KMS-11 (cell line): Measurements from ENCODE around the gene EVI5.
A peak's percentile ranks its signal among the peaks of the same experiment; 100 is the strongest.

Source experiments
- H2AFZ ChIP-seq: fragments of 200-600 bp; sonication (generic); 2 replicates; pipeline ENCODE4 v1.6.1; 2016; ENCODE audit warnings: antibody characterized with exemption, mixed run types, low read depth
- H3K27ac ChIP-seq: fragments of 200-600 bp; sonication (generic); 2 replicates; pipeline ENCODE4 v1.6.1; 2016; ENCODE audit warnings: mild to moderate bottlenecking, mixed run types
- H3K27me3 ChIP-seq: fragments of 200-600 bp; sonication (generic); 2 replicates; pipeline ENCODE4 v1.6.1; 2017; ENCODE audit warnings: mild to moderate bottlenecking, low read depth, mixed run types, moderate library complexity; ENCODE audit not compliant: insufficient read depth
- H3K36me3 ChIP-seq: fragments of 200-600 bp; sonication (generic); 2 replicates; pipeline ENCODE4 v1.6.1; 2017; ENCODE audit warnings: mild to moderate bottlenecking, mixed run types; ENCODE audit not compliant: insufficient read depth
- H3K4me1 ChIP-seq: fragments of 200-600 bp; sonication (generic); 2 replicates; pipeline ENCODE4 v1.6.1; 2016; ENCODE audit warnings: mild to moderate bottlenecking, low read depth, mixed run types; ENCODE audit not compliant: poor library complexity, severe bottlenecking
- H3K4me2 ChIP-seq: fragments of 200-600 bp; sonication (generic); 2 replicates; pipeline ENCODE4 v1.7.0; 2016; ENCODE audit warnings: mild to moderate bottlenecking, mixed run types
- H3K4me3 ChIP-seq: fragments of 200-600 bp; sonication (generic); IDR thresholded peaks from 2 replicates; pipeline ENCODE4 v1.6.1; 2017; ENCODE audit warnings: low read depth, low read length, mixed read lengths; ENCODE audit not compliant: insufficient read depth
- H3K79me2 ChIP-seq: fragments of 200-600 bp; sonication (generic); 2 replicates; pipeline ENCODE4 v1.6.1; 2016; ENCODE audit warnings: low read depth, mixed run types; ENCODE audit not compliant: insufficient read depth
- H3K9ac ChIP-seq: fragments of 200-600 bp; sonication (generic); 2 replicates; pipeline ENCODE4 v1.6.1; 2016; ENCODE audit warnings: mild to moderate bottlenecking, mixed run types
- H4K20me1 ChIP-seq: fragments of 200-600 bp; sonication (generic); 2 replicates; pipeline ENCODE4 v1.6.1; 2016; ENCODE audit warnings: mild to moderate bottlenecking, mixed run types; ENCODE audit not compliant: insufficient read depth
- TF ChIP-seq, protein P1 (sequence below): fragments of 200-600 bp; sonication (generic); conservative IDR thresholded peaks from 2 replicates; pipeline ENCODE4 v1.6.1; 2017; ENCODE audit warnings: low read depth, mild to moderate bottlenecking, antibody characterized with exemption, low read length, moderate library complexity, mixed read lengths

Gene EVI5

DNA sequence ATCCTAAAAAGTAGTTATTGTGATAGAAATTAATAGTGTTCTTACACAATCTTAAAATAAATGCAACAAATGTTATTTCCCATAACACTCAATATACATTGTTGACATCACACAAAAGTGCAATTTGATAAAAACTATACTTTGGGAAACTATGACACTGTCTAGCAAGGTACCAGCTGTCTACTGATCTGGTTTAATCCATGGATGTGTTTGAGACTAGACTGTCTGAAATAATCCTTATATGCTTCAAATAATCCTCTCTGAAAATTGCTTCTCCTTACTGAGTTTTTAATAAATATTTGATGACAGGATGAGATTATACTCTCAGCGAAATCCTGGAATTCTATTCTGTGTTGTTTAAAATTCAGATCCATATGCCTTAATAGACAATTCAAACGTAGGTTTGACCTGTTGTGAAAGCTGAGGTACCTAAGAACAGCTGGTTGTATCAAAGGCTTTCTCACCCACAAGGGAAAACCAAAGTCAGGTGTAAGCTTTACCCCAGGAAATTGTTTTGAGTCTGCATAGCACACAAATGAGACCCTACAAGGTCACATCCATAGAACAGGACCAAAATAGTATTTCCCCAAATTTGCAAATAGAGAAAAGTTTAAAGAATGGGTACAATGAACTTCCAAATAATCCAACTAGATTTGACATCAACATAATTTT lies 289.4 kb downstream of the EVI5 start:
- Histone ChIP-seq H3K4me2 (0 out of 2 replicates have a peak overlapping the region, but pooled peaks have one; percentile 25), H3K9ac (no peak overlapping the region)
- TF ChIP-seq, protein P1, sequence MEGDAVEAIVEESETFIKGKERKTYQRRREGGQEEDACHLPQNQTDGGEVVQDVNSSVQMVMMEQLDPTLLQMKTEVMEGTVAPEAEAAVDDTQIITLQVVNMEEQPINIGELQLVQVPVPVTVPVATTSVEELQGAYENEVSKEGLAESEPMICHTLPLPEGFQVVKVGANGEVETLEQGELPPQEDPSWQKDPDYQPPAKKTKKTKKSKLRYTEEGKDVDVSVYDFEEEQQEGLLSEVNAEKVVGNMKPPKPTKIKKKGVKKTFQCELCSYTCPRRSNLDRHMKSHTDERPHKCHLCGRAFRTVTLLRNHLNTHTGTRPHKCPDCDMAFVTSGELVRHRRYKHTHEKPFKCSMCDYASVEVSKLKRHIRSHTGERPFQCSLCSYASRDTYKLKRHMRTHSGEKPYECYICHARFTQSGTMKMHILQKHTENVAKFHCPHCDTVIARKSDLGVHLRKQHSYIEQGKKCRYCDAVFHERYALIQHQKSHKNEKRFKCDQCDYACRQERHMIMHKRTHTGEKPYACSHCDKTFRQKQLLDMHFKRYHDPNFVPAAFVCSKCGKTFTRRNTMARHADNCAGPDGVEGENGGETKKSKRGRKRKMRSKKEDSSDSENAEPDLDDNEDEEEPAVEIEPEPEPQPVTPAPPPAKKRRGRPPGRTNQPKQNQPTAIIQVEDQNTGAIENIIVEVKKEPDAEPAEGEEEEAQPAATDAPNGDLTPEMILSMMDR: no peak

DNA sequence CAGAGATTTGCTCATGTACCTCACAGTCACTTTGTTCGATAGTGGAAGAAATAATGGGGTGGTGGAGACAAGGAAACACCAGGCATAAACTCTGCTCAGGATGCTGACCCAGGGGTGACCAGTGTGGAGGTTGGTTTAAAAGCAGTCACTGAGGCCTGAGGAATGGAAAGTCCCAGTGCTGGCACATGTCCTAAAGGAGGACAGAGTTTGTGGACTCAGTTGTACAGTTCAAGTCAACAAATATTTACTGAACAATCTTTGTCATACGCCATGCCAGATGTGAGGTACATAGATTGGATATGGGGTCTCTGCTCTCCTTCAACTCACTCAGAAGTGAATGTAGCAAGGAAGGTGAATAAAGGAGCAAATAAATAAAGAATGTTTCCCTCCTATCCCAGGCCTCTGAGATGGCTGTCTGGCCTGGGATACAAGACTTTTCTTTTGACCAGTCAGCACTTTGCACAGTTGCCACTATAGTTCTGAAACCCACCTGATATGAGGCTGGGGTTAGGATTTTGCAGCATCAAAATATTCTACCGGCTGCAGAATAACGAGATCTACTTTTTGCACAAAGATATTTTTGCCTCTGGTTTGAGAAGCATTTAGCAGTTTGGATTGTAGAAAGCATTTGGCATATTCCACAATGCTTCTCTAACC lies 290.3 kb downstream of the EVI5 start:
- Histone ChIP-seq H3K27me3 (no peaks in the 10 kb centered on the region), H3K4me1 (peaks cover 20% of the 10 kb centered on the region), H3K9ac (no peak overlapping the region), H3K79me2 (no peaks in the 10 kb centered on the region), H2AFZ (no peak overlapping the region), H3K27ac (no peak overlapping the region), H3K4me3 (no peak overlapping the region), H3K4me2 (peak overlapping the region; percentile 21; the same call in 1 of the 2 replicates), H3K36me3 (no peaks in the 10 kb centered on the region), H4K20me1 (no peaks in the 10 kb centered on the region)
- TF ChIP-seq, protein P1: no peak

More for the DNA sequence above, 289.4 kb downstream of the EVI5 start:
- Histone ChIP-seq H3K4me1 (peaks cover 20% of the 10 kb centered on the region), H2AFZ (no peak overlapping the region), H4K20me1 (no peaks in the 10 kb centered on the region), H3K27me3 (no peaks in the 10 kb centered on the region), H3K27ac (no peak overlapping the region), H3K36me3 (no peaks in the 10 kb centered on the region), H3K4me3 (no peak overlapping the region), H3K79me2 (no peaks in the 10 kb centered on the region)

DNA sequence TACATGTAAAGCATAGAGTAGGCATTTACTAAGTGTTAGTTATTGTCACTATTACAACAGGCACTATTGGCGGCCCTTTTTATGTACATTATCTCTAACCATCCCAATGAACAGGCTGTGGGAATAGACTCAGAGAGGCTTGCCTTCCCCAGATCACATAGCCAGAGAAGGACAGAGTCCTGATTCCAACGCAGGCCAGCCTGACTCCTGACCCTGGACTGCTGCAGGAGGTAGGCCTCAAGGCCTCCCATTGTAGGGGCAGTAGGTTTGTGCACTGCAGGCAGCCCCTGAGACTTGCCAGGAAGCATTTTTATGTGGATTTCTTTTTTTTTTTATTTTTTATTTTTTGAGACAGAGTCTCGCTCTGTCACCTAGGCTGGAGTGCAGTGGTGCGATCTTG lies 291.8 kb downstream of the EVI5 start:
- Histone ChIP-seq H3K4me3 (no peak overlapping the region), H3K9ac (no peak overlapping the region), H4K20me1 (no peaks in the 10 kb centered on the region), H2AFZ (no peak overlapping the region), H3K27me3 (no peaks in the 10 kb centered on the region), H3K79me2 (no peaks in the 10 kb centered on the region), H3K4me2 (no peak overlapping the region), H3K36me3 (no peaks in the 10 kb centered on the region), H3K4me1 (peaks cover 20% of the 10 kb centered on the region), H3K27ac (no peak overlapping the region)
- TF ChIP-seq, protein P1: no peak

DNA sequence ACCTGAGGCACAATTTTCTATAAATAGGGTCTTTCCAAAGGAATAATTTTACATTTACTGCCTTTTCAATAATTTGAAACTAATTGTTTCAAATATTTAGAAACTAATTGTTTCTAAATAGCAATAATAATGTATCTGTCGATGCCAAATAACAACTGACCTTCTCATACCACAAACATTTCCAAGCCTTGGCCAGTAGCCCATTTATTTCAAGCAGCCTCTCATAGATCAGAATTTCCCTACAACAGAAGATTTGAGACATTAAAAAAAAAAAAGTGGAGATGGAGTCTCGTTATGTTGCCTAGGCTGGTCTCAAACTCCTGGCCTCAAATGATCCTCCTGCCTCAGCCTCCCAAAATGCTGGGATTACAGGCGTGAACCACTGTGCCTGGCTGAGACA lies 296.1 kb downstream of the EVI5 start:
- Histone ChIP-seq H3K27me3 (peaks cover 1% of the 10 kb centered on the region; the same call in 1 of the 2 replicates), H3K79me2 (no peaks in the 10 kb centered on the region), H2AFZ (no peak overlapping the region), H3K4me1 (no peaks in the 10 kb centered on the region), H3K27ac (no peak overlapping the region), H3K9ac (no peak overlapping the region), H3K36me3 (no peaks in the 10 kb centered on the region), H3K4me2 (no peak overlapping the region), H3K4me3 (no peak overlapping the region), H4K20me1 (no peaks in the 10 kb centered on the region)
- TF ChIP-seq, protein P1: no peak
